Raji (cell line): ENCODE measurements around the gene BCO1.
A peak's percentile ranks its signal among the peaks of the same experiment; 100 is the strongest.

ENCODE experiments used
- POLR2A ChIP-seq: IDR thresholded peaks from 2 replicates; pipeline ENCODE4 v1.6.1; 2011; ENCODE audit warnings: low read depth, low read length, control low read depth; ENCODE audit not compliant: insufficient read depth

Gene BCO1

DNA sequence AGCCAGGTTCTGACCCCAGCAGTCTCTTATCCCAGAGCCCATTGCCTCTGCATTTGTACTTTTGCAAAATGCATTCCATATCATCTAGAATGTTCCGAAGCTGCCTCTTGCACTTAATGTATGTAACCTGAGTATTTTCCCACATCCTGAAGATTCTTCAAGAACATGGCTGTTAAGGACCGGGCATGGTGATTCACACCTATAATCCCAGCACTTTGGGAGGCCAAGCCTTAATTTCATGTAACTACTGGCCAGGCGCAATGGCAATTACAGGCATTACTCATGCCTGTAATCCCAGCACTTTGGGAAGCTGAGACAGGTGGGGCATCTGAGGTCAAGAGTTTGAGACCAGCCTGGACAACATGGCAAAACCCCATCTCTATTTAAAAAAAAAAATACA lies 44.6 kb downstream of the BCO1 start:
- TF ChIP-seq POLR2A, result no peak

DNA sequence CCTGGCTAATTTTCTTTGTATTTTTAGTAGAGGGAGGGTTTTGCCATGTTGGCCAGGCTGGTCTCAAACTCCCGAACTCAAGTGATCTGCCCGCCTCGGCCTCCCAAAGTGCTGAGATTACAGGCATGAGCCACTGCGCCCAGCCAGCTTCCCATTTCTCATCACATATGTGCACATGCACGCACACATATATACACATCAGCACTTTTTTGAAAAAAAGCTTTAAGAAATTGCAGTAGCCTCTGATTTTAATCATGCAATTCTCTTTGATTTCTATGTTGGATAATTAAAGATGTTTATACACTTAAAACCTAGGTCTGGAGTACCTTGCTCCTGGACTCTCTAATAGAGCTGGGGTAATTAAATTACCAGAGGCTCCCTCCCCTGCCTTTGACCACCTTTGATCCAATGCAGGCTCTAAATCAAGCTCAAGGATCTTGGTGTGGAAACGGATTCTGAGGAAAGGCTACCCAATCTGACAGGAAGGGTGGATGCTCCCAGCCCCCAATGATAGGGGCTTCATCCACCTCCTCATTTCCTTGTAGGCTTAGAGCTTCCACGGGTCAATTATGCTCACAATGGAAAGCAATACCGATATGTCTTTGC lies 46.6 kb downstream of the BCO1 start:
- TF ChIP-seq POLR2A, result no peak

DNA sequence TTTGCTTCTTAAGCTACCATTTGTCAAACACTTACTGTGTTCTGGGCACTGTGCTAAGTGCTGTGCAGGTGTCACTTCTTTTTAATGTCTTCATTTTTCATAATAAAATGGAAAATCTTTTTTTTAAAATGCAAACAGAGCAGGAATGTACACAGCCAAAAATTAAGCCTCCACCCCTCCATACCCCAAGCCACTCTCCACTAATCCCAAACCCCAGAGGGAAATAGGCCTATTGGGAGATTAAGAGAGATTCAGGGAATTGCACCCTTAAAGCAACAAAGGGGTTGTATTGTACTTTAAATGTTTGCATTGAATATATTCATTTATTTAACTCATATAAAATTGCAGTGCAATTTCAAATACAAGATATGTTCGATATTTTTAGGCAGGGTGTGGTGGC lies 47.7 kb downstream of the BCO1 start:
- no peak for TF ChIP-seq POLR2A

DNA sequence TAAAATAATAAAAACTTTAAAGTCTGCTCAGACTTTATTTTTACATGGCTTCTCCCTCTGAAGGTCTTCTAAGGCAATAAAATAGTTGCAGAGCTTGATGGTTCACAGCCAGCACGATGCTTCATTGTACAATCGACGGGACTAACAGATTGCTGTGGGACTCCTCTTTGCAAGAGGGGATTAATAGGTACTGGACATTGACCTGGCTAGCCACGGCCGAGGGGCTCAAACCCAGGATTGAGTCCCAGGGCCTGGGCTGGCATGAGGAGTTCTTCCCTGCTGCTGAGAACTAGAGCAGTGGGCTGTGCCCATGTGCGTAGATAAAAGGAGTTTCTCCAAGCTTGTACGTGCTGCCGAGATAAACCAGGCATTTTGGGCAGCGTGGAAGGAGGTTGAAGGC lies 52.6 kb downstream of the BCO1 start:
- TF ChIP-seq POLR2A, result no peak

DNA sequence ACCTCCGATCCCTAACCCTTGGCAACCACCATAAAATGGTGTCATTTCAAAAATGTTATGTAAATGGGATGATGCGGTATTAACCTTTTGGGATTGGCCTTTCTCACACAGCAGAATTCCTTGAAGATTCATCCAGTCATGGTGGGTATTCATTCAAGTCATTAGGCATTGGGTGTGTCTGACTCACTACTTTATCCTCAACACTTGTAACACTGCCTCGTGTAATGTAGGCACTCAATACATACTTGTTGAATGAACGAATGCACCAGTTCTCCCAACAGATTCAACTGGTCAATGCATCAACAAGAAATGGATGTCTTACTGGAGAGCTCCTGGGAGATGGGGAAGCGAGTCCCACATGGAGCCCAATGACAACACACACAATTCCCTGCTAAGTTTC lies 54.4 kb downstream of the BCO1 start:
- TF ChIP-seq POLR2A, result no peak

DNA sequence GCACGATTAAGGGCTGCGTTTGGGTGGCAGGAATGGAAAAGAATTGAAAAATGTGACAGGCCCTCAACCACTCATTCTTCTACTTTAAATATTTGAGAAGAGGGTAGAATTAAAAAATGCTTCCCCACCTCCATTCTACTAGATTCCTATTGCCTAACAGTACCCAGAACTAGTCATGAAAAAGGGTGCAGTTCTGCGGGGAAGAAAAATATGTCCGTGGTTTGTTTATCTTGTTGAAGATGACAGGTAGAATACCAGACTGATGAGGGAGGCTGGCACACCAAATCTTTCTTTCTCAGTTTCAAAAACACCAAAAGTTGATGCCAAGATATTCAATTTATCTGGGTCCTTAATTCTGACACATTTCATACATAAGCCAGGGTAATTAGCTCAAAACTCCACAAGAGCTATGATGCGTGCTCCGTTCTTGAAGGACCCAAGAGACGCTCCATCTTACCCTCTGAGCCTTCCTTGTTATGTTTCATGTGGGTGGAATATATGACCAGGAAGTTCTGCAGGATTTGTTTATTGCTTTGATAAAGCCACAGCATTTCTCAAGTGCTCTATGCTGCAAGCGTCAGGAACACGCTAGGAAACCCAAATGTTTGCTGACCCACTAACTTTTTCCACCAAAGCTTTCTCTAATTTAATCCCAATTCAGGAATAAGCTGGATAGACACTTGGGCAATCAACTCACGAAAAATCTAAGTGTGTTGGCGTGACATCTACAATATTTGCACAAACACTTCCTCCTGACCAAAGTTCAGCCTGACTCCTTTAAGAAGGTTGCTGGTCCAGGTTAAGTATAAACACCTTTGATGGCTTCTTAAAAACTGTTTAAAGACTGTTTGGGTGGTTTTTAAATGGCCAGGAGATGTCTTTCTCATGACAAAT lies 55.7 kb downstream of the BCO1 start:
- no peak for TF ChIP-seq POLR2A

DNA sequence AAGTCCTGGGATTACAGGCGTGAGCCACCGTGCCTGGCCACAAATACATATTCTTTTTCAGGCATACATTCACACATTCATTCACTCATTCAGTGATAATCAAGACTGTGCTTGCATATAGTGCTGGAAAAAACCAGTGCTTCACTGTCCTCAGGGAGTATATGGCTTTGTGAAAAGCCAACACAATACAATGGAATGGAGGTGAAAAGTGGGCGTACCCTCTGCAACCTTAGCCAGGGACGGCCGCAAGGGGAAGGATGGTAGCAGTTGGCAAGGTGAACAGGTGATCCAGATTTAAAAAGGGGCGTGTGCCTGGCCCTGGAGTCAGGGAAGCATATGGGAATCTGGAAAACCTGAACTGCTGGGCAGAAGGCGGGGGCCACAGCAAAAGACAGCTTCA lies 58.1 kb downstream of the BCO1 start:
- TF ChIP-seq POLR2A, result no peak

DNA sequence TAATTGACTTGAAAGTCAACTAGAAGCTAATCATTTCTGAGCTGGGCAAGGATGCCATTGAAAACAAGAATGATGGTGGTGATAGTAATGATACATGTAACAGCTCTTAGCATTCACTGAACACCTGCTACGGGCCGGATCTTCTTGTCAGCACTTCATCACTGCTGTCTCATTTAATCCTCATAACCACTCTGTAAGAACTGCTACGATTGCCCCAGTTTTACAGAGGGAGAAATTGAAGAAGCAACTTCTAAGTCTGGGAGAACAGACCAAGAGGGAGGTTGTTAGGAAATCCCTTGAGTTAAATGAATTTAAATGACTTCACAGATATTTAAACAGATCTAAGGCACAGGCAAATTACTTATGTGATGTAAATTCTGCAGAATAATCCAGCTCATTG lies 69.3 kb downstream of the BCO1 start:
- no peak for TF ChIP-seq POLR2A

DNA sequence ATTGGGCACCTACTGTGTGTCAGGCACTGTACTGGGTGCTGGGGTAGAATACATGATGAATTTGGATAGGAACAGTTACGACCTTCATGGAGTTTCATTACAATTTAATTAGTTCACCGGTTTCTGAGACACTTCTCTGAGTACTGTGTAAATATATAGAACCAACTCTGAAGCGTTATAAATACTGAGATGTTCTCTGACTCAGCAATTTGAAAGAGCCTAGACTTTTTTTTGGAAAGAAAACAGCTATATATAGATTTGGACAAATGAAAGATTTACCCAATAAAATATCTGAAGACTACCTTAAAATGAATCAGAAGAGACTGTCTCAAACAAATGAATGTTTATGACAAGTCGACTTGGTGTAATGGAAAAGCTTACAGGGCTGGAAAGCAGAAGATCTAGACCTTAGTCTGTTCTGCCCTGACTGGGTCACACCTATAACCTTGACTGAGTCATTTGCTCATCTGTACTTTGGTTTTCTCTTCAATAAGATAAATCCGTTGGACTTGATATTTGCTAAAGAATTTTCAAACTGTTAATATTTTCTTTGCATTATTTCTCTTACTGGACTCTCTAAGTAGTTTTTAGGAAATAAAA lies 71.7 kb downstream of the BCO1 start:
- TF ChIP-seq POLR2A, result no peak

DNA sequence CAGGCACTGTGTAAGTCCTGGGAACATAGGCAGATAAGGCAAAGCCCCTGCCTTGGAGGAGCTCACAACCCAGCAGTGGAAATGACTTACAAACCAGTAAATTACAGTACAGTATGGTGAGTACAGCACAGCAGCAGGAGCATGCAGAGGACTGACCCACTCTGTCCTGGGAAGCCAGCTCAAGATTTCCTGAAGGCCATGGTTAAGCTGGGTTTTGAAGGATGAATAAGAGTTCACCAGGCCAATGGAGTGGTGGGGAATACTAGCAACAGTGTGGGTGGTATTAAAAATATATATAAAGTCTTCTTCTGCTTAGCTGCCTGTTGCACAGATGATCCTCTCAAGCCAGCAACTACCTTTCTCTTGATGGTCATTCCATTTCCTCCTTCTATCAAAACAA lies 73.3 kb downstream of the BCO1 start:
- TF ChIP-seq POLR2A, result no peak

DNA sequence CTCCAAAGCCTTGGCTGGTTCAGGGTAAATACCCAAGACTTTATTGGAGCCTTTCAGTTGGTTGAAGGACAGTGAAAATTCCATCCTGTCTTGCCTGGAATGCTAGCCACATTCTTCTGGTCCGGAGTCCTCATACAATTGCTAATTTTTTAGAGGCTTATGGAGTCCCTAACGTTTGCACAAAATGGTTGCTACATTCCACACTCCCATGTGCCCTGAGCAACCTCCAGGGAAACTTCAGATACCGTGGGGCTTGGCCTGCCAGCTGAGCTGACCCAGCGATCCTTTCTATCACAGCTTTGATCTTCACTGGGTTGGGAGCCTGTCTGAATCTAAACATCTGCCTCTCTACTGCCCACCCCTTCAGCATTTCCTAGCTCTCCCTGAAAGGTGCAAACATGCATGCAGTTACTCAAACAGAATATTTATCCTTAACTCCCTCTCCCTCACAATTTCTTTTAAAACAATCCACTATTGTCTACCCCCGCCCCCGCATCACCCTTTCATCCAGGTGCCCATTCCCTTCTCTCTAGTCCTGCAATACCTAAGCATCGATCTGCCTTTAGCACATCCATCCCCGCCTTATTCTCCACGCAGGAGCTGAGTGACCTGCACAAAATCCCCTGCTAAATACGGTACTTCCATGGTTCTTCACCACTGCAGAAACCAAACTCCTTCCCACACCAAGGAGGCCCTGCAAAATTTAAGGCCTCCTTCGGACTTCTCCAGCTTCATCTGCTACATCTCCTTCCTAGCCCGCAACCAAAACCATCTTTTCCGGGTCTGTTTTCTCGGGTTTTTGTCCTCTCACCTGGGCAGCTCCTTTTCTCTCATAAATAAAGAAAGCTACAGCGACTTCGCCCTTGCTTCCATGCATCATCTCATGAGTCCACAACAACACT lies 75.5 kb downstream of the BCO1 start:
- TF ChIP-seq POLR2A, result no peak

DNA sequence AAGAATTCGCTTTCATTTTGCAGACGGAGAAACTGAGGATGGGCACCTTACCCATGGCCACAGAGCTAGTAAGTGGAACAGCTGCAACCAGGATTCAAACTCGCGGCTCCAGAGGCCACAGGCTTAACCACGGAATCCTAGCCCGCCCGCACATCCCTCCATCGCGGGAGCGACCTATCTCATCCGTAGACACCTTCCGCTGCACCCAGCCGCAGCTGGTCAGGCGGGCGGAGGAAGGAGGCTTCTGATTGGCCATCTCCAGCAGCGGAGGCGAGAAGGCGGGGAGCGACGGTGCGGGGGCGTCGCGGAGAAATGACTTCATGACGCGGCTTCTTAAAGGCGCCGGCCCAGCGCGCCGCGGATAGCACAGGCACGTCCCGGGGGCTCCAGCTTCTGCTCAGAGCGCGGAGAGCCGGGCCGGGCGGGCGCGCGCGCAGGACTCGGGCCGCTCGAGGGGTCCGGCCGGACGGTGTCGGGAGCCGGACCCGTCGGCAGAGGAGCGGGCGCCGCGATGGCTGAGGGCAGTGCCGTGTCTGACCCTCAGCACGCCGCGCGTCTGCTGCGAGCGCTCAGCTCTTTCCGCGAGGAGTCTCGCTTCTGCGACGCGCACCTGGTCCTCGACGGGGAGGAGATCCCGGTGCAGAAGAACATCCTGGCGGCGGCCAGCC lies 76.2 kb downstream of the BCO1 start, which contains the start of gene GAN:
TSS of gene GAN (plus strand) at position 360 of the 668 bp plus-strand sequence. CDS start at position 512, 152 bp downstream.
- peak; percentile 82 for TF ChIP-seq POLR2A

DNA sequence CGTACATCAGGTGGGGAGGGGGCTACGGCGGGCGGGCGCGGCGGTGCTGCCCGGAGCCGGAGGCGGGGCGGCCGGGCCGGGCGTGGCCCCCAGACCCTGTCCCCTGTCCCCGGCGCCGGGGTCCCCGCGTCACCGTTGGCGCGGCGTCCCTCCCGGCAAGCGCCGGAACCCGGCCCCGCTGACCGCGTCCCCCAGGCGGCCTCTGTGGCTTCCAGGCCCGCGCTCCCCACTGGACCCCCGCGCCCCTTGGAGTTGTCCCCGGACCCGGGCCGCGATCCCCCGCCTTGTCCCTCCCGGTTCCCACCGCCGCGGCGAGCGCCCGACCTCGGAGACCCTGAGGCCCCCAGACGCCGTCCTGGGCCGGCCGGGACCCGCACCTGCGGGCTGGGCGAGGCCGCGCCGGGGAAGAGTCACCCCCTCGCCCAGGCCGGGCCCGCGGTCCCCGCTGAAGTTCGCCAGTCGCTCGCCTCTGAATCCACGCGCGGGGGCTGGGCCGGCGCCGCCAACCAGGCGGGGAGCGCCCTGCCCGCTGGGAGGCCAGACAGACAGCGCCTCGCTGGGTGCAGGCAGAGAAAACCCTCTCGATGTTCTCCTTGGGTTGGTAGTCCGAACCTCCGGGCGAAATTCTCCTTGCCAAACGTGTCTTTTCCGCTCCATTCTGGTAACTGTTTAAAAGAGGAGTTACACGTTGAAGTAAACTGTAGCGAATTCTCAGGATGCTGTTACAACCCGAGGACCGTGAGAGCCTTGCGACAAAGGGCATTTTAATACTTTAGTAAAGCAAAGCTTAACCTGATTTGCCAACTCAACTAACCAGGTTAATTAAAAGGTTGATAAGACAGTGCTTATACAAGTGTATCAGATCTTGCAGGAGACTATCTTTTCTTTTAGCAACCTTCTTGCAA lies 77.0 kb downstream of the BCO1 start:
- TF ChIP-seq POLR2A, result no peak

DNA sequence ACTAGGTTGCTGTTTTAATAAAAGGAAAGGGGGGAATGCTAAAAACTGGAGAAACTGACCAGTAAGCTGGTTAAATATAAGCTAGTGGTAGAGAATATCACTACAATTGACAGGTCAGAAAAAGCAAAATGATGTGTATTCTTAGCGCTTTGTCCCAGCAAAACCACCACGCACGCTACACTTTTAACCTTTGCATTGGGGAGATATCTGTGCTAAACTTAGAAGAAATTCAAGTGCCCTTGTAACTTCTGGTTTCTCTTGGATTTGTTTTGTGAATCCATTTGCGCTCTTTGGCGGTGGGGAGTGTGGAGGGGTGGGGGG lies 77.6 kb downstream of the BCO1 start:
- TF ChIP-seq POLR2A, result no peak

DNA sequence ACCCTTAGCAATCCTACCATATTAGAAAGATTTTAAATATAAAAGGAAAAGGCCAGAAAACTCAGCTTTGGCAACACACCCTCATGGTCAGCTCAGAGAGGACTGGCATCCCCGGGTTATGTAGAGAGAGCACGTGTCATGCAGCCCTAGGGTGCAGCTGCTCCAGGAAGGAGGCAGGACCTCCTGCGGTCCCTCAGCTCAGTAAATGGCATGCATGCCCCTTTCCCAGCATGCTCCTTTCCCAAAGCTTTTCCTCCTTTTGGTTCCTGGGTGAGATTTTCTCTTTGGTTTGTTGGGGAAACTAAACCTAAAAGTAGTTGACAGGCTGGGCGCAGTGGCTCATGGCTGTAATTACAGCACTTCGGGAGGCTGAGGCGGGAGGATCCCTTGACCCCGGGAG lies 80.2 kb downstream of the BCO1 start:
- TF ChIP-seq POLR2A, result no peak
